ENCODE results near the gene PET100. TPM values are rescaled to one million over a fixed set of nuclear protein-coding genes. Genes with fewer than 3 reads are reported as not detected.

Gene PET100
- total RNA-seq, 1 donor from 2014 or later: not detected

DNA sequence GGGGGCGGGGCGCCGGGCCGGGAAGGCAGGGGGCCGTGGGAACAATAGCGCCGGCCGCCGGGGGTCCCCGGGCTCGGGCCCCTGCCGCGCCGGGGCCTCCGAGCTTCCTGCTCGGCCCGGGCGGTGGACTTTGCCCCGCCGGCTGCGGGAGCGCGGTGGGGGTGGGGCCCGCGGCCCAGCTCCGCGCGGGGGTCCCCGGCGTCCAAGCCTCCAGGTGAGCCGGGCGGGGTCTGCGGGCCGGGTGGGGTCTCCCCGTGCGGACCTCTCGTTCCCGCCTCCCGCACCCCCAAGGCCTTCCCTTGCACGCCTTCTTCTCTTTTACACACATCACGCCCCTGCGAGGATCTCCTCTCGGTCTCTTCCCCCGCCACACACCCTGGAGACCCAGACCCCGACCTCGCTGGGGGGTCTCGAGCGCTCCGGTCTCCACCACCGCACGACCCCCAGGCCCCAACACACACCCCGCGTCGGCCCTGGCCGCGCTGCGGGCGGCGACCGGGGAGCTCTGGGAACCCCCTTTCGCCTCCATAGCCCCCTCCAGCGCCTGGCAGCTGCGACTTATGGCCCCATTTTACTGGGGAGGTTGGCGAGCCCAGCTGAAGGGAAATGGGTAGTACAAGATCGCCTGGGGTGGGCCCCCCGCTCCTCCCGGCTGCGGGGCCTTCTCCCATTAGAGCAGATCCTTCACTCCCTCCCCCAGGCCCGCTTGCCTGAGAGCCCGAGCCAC is 33.2 kb upstream of the PET100 start:
- Histone ChIP-seq H3K27ac (no peak overlapping the region), H3K27me3 (peaks cover 5% of the 10 kb centered on the region), H3K9me3 (no peaks in the 10 kb centered on the region), H3K36me3 (no peaks in the 10 kb centered on the region), H3K4me1 (no peaks in the 10 kb centered on the region), H3K4me3 (peak overlapping the region; percentile 22 to 43)
- TF ChIP-seq, protein P1, sequence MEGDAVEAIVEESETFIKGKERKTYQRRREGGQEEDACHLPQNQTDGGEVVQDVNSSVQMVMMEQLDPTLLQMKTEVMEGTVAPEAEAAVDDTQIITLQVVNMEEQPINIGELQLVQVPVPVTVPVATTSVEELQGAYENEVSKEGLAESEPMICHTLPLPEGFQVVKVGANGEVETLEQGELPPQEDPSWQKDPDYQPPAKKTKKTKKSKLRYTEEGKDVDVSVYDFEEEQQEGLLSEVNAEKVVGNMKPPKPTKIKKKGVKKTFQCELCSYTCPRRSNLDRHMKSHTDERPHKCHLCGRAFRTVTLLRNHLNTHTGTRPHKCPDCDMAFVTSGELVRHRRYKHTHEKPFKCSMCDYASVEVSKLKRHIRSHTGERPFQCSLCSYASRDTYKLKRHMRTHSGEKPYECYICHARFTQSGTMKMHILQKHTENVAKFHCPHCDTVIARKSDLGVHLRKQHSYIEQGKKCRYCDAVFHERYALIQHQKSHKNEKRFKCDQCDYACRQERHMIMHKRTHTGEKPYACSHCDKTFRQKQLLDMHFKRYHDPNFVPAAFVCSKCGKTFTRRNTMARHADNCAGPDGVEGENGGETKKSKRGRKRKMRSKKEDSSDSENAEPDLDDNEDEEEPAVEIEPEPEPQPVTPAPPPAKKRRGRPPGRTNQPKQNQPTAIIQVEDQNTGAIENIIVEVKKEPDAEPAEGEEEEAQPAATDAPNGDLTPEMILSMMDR (IDR thresholded peaks at IDR 0.05): no peak
- intact Hi-C loops (cut with DNase I): no loop called here
- no peak for DNase-seq (ENCODE audit: low spot score in 2 of 2)

DNA sequence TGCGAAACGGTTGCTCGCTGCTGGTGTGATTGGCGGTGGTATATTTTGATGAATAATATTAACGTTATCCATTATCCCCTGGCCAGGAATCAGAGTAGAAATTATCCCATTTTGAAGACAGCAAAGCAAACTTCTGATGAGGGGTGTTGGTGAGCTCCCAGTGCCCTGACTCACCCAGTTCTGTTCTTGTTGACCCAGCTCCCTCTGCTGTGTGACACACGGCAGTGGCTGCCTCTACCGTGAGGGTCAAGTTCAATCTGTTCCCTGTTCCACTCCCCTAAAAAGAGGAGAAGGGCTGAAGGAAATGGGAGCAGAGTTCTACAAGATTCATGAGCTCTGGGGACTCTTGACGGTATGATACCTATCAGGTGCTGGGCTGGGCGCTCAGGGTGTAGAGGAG is 31.9 kb upstream of the PET100 start:
- Histone ChIP-seq H3K4me3 (no peak overlapping the region), H3K27me3 (peaks cover 10% of the 10 kb centered on the region)
- DNase-seq (ENCODE audit: low spot score in 2 of 2): no peak

DNA sequence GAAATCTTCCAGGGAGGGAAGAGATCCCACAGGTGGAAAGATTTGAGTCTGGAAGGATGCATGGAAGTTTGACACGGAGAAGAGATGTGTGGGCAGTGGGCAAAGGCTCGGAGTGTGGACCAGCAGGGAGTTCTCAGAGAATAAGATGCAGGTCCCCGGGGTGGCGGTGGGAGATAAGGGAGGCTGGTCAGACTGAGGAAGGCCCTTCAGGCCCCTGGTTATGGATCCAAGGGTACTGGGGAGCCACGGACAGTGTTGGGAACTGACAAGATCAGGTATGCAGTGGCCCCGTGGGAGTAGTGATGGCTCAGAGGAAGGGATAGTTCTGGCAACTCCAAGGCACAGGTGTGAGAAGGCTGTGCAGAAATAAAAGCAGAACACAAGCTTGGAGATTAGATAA is 31.4 kb upstream of the PET100 start:
- no peak for DNase-seq (ENCODE audit: low spot score in 2 of 2)
- H3K4me3 ChIP-seq: no peak overlapping the region
- H3K27me3 ChIP-seq: peaks cover 14% of the 10 kb centered on the region
- H3K4me1 ChIP-seq: no peaks in the 10 kb centered on the region
- intact Hi-C loops (cut with DNase I): no loop called here
- H3K36me3 ChIP-seq: no peaks in the 10 kb centered on the region
- no peak overlapping the region for H3K27ac ChIP-seq
- H3K9me3 ChIP-seq: no peaks in the 10 kb centered on the region
- TF ChIP-seq, protein P1 (IDR thresholded peaks at IDR 0.05): no peak

More for the DNA sequence above, 31.9 kb upstream of the PET100 start:
- no peak overlapping the region for H3K27ac ChIP-seq
- intact Hi-C loops (cut with DNase I): no loop called here
- no peaks in the 10 kb centered on the region for H3K36me3 ChIP-seq
- TF ChIP-seq, protein P1 (IDR thresholded peaks at IDR 0.05): no peak
- no peaks in the 10 kb centered on the region for H3K4me1 ChIP-seq
- H3K9me3 ChIP-seq: no peaks in the 10 kb centered on the region

DNA sequence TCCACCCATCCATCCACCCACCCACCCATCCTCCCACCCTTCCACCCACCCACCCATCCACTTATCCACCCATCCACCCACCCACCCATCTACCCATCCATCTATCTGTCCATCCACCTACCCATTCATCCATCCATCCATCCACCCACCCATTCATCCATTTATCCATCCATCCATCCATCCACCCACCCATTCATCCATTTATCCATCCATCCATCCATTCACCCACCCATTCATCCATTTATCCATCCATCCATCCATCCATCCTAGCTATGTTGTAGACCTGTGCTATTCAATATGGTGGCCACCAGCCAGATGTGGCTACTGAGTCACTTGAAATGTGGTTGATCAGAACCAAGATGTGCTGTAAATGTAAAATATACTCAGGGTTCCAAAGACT is 28.9 kb upstream of the PET100 start:
- Histone ChIP-seq H3K36me3 (no peaks in the 10 kb centered on the region), H3K27me3 (peaks cover 14% of the 10 kb centered on the region)
- TF ChIP-seq, protein P1 (IDR thresholded peaks at IDR 0.05): no peak

DNA sequence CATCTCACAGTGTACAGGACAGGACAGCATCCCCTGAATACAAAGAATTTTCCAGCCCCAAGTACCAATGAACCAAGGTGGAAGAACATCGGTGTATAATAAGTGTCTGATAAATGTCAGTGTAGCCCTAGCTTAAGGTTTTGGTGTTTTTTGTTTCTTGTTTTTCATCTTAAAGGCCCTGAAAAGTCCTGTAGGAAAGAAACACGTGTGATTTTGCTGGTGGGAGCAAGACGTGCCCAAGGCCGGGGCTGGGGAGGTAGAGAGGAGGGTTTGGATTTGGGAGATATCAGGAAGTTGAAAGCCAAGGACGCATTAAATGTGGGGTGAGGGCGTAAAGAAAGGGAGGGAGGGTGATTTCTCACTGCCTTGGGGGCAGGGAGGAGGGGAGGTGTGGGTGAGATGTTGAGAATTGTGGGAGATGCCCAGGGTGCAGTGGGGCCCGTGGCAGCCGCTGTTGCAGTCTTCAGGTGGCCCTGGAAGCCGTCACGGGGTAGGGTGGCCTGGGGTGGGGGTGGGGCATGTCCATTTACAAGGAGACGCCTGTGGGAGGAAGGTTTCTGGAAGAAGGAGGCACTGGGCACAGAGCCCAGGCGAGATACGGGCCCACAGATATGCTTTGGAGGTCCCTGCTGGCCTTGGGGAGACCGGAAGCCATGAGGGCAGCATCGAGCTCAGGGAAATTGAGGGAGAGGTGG is 27.2 kb upstream of the PET100 start:
- intact Hi-C loops (cut with DNase I): no loop called here
- Histone ChIP-seq H3K4me1 (no peaks in the 10 kb centered on the region), H3K4me3 (no peak overlapping the region), H3K27ac (no peak overlapping the region), H3K27me3 (peaks cover 8% of the 10 kb centered on the region), H3K36me3 (no peaks in the 10 kb centered on the region), H3K9me3 (no peaks in the 10 kb centered on the region)
- TF ChIP-seq, protein P1 (IDR thresholded peaks at IDR 0.05): no peak
- DNase-seq (ENCODE audit: low spot score in 2 of 2): no peak

More for the DNA sequence above, 28.9 kb upstream of the PET100 start:
- H3K4me3 ChIP-seq: no peak overlapping the region
- H3K9me3 ChIP-seq: no peaks in the 10 kb centered on the region
- intact Hi-C loops (cut with DNase I): no loop called here
- no peak for DNase-seq (ENCODE audit: low spot score in 2 of 2)
- no peak overlapping the region for H3K27ac ChIP-seq
- no peaks in the 10 kb centered on the region for H3K4me1 ChIP-seq
